Hematopoietic multipotent progenitor cell treated with erythropoietin and hydrocortisone succinate and interleukin-3 and kit ligand, for 15 days (in vitro differentiated cells): ENCODE results near the gene CFTR.

Experiments used
- DNase-seq: peaks from one replicate; pipeline ENCODE4 v3.0.0-alpha.2; 2015; ENCODE audit warnings: low spot score

CFTR gene

DNA sequence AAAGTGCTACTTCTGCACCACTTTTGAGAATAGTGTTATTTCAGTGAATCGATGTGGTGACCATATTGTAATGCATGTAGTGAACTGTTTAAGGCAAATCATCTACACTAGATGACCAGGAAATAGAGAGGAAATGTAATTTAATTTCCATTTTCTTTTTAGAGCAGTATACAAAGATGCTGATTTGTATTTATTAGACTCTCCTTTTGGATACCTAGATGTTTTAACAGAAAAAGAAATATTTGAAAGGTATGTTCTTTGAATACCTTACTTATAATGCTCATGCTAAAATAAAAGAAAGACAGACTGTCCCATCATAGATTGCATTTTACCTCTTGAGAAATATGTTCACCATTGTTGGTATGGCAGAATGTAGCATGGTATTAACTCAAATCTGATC is 110.4 kb downstream of the CFTR start:
- no peak for DNase-seq

DNA sequence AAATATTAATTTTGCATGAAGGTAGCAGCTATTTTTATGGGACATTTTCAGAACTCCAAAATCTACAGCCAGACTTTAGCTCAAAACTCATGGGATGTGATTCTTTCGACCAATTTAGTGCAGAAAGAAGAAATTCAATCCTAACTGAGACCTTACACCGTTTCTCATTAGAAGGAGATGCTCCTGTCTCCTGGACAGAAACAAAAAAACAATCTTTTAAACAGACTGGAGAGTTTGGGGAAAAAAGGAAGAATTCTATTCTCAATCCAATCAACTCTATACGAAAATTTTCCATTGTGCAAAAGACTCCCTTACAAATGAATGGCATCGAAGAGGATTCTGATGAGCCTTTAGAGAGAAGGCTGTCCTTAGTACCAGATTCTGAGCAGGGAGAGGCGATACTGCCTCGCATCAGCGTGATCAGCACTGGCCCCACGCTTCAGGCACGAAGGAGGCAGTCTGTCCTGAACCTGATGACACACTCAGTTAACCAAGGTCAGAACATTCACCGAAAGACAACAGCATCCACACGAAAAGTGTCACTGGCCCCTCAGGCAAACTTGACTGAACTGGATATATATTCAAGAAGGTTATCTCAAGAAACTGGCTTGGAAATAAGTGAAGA is 112.3 kb downstream of the CFTR start:
- no peak for DNase-seq

DNA sequence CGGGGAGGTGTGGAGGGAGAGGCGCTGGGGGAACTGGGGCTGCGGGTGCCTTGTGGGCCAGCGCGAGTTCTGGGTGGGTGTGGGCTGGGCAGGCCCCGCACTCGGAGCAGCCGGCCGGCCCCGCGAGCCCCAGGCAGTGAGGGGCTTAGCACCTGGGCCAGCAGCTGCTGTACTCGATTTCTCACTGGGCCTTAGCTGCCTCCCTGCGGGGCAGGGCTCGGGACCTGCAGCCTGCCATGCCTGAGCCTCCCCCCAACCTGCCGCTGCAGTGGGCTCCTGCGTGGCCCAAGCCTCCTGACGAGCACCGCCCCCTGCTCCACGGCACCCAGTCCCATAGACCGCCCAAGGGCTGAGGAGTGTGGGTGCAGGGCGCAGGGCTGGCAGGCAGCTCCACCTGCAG is 116.3 kb downstream of the CFTR start:
- no peak for DNase-seq

DNA sequence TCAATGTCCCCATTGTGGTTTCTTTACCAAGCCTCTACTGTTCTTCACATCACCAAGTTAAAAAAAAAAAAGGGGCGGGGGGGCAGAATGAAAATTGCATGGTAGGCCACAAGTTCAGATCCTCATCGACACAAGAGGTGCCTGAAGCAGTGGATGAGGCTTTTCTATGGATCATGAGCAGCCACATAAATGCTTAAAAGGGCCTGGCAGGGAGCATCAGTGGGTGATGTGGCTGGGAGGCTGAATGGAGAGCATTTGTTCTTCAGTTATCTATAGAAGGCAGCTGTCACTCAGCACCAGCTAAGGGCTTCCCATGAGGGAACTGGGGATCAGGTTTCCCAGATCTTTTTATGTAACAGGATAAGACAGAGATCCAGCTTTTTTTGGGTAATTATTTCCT is 117.9 kb downstream of the CFTR start:
- DNase-seq: no peak

DNA sequence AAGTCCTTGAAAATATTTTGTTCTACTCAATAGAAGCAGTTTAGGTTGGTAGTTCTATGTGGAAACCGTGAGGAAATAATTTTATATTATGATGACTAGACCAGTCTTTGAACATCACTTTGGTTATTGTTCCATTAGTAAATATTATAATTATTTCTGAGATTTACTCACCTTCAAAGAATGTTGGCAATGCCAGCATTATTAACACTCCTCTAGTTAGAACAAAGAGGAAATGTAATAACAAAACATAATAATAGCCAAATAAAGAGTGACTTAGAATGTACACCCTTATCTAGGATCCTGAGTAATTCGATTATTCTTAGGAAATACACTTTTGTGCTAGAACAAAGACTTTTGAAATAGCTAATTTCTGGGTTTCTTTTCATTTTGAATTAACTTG is 121.1 kb downstream of the CFTR start:
- DNase-seq: no peak

DNA sequence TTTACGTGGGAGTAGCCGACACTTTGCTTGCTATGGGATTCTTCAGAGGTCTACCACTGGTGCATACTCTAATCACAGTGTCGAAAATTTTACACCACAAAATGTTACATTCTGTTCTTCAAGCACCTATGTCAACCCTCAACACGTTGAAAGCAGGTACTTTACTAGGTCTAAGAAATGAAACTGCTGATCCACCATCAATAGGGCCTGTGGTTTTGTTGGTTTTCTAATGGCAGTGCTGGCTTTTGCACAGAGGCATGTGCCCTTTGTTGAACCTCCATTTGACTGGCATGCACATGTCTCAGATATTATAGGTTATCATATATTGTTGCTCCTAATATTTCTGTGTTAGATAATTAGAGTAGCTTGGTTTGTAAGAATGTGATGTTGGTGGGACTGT is 123.8 kb downstream of the CFTR start:
- no peak for DNase-seq

DNA sequence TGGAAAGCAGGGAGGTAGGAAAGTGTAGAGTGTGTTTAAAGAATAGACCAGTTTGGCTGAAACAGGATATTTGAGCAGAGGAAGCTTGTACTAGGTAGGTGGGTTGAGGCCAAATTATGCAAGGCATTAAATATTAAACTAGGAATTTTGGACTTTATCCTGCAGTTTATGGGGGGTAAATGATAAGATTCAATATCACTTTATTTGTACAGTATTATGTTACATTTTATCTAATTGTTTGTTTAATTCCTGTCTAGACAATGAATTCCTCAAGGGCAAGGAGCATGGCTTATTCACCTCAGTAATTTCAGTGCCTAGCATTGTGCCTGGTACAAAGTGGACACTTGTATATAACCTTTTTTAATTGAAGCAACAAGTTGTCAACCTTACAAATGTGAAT is 125.9 kb downstream of the CFTR start:
- DNase-seq: no peak

DNA sequence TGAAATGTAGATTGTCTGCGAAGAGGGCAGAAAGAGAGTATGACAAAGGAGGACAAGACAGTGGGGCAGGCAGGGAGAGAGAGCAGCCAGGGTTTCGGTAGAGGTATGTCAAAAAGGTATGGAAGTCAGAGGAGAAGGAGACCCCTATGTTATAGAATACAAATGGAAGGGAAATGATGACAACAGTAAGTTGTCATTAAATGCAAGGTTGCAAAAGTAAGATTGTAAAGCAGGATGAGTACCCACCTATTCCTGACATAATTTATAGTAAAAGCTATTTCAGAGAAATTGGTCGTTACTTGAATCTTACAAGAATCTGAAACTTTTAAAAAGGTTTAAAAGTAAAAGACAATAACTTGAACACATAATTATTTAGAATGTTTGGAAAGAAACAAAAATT is 126.3 kb downstream of the CFTR start:
- no peak for DNase-seq

DNA sequence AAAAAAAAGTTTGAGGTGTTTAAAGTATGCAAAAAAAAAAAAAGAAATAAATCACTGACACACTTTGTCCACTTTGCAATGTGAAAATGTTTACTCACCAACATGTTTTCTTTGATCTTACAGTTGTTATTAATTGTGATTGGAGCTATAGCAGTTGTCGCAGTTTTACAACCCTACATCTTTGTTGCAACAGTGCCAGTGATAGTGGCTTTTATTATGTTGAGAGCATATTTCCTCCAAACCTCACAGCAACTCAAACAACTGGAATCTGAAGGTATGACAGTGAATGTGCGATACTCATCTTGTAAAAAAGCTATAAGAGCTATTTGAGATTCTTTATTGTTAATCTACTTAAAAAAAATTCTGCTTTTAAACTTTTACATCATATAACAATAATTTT is 130.6 kb downstream of the CFTR start:
- no peak for DNase-seq

DNA sequence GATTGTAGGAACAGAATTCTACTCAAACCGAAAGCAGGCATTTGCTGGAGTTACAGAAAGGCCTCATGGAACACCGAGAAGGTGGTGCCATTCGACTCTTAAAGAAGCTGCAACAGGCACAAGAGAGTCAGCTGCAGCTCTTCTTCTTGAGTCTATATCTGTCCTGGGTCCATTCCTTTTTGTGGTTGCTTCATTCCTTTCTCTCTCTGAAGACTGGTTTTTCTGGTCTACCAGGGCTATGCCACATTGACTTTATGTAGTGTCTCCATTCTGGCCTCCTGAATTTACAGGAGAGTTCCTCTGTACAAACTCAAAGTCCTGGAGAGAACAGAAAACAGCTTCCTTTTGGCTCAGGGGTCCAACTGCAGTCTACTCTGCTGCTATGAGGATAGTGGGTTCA is 132.8 kb downstream of the CFTR start:
- no peak for DNase-seq

DNA sequence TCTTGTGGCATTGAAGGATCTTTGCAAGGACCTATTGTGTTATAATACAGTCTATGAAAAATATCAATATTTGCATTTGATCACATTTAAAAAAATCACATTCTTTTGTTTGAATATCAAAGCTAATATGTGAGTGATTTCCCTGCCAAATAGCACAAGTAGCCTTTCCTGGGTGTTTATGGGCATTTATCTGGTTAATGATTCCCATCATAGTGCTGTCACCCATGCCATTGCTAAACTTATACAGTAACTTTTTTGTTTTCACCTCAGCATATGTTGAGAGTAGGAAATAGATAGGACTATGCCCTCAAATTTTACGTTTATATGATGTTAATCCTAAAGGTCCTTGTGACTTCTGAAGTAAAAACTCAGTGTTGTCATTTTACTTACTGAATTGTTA is 136.9 kb downstream of the CFTR start:
- no peak for DNase-seq

DNA sequence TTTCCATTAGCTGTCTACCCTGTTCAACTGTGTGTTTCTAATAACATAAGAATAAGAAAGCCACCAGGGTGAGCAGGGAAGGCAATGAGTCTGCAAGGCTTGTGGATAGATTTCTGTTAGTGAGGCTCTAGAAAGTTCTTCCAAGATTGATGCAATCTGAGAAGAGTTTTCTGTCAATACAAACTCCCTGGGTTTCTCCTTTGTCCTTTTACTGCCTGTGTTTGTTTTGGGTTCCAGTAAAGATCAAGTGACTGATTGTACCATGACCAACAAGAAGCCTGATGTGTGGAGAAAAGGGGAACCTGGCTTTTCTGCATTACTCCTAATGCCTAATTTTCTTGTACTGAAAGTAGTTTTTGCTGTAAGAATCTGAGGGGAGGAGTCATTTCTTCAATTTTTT is 139.9 kb downstream of the CFTR start:
- DNase-seq: no peak

DNA sequence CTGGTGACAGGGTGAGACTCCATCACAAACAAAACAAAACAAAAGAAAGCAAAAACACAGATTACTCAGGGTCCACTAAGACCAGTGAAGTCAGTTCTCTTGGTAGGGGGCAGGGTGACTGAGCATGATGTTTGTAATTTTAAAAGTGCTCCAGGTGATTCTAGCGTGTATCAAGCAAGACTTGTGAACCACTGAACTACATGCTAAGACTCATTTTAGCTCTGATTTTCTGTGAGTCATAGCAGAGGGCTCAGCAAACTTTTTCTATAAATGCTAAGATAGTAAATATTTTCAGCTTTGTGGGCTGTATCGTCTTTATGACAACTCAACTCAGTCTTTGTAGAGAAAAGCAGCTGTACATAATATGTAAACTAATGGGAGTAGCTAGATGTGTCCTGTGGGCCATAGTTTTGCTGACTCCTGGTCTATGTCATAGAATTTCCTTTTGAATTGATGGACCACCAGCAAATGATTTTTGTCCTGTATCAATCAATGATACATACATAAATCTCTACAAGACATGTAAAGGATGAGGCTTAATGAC is 141.3 kb downstream of the CFTR start:
- no peak for DNase-seq

DNA sequence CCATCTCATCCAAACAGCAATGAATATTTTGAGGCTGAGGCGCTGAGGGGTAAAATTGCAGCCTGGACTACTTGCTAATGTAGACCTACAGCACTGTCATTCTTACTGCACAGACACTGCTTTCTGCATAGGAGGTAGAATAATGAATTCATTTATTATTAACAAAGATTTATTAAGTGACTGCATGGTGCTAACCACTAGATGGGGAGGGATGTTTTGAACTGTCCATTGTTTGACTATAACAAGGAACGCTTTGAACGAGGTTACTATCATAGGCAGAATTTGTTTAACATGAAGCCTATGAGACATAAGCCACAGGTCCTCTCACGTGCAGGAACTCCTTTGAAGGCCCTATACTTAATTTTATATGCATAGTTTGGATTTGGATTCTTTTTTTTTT is 143.8 kb downstream of the CFTR start:
- DNase-seq: no peak

DNA sequence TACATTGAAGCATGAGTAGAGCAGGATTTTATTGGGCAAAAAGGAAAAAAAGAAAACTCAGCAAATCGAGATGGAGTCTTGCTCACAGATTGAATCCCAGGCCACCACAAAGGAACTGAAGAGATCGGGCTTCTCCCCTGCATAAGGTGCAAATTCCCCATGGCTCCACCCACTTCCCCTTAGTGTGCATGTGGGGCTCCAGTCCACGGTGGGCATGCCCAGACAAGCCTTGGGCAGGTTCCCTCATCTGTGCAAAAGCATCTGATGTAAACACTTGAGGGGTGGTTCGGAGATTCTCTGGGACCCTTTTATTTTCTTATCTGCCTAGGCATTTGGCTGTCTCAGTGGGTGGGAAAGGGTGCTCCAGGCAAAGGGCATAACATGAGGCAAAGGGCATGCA is 150.7 kb downstream of the CFTR start:
- DNase-seq: no peak

DNA sequence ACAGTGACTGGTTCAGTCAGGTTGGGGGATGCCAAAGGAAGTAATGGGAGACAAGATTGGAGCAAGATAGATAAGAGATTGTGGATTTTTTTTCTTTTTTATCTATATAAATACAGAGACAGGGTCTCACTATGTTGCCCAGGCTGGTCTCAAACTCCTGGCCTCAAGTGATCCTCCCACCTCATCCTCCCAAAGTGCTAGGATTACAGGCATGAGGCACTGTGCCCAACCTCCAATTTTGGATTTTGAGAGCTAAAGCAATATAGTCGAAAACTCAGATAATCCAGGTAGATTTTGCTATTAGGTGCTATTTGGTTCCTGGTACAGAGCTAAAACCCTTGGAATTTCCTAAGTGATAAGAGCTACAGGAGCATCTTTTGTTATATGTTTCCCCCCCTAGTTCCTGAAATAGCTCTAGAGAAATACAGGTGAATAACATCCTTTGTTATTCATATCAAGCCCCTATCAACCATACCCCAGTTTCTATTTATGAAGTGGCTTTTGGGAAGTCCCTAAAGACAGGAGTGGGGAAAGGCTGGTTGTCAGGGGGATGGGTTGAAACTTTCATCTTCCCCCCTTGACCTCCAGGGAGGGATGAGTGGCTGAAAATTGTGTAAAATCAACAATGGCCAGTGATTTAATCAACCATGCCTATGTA is 151.2 kb downstream of the CFTR start:
- DNase-seq: no peak

DNA sequence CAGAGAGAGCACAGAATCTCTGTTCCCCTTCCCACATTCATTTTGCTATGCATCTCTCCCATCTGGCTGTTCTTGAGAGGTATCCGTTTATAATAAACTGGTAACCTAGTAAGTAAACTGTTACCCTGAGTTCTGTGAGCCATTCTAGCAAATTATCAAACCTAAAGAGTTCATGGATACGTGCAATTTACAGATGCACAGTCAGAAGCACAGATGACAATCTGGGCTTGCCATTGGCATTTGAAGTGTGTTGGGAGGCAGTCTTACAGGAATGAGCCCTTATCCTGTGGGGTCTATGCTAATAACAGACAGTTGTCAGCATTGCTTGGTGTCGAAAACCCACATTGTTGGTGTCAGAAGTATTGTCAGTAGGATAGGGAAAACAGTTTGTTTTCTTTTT is 151.8 kb downstream of the CFTR start:
- DNase-seq: no peak

DNA sequence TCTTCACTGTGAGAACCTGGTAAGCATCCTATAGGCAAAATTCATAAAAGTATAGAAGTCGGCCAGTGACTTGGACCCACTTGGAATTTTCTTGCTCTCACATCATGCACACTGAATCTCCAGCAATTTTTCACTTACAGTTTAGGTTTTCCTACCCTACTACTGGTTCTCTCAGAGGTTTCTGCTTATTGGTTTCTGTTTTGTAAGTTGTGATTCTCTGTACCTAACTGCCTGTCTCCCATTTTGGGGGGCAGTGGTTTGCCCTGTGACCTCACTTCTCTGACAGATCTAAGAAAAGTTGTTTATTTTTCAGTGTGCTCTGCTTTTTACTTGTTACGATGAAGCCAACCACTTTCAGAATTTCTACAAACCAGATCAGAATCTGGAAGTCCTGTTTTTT is 158.1 kb downstream of the CFTR start:
- DNase-seq: no peak

DNA sequence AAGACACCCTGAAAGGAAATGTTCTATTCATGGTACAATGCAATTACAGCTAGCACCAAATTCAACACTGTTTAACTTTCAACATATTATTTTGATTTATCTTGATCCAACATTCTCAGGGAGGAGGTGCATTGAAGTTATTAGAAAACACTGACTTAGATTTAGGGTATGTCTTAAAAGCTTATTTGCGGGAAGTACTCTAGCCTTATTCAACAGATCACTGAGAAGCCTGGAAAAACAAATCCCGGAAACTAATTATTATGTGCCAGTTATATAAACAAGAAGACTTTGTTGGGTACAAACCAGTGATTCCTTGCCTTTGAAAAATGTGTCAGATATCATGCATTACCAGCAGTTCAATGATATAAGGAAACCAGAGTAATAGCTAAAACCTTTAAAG is 160.1 kb downstream of the CFTR start:
- no peak for DNase-seq

DNA sequence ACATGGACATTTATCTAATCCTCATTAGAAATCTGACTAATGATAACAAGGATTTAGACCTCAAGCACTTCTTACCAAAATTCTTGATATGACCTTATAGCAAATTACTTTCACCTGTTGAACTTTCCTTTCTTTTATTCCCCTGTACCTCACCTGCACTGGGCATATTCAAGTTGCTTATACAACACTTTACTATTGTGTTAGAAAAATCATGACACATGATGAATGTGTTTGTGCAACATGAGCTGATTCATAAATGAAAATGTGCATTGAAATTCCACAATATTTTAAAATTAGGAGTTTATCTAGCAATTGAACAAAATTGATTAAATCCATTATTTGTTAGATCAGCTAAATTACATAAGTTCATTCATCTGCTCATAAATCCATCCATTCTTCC is 160.6 kb downstream of the CFTR start:
- no peak for DNase-seq

DNA sequence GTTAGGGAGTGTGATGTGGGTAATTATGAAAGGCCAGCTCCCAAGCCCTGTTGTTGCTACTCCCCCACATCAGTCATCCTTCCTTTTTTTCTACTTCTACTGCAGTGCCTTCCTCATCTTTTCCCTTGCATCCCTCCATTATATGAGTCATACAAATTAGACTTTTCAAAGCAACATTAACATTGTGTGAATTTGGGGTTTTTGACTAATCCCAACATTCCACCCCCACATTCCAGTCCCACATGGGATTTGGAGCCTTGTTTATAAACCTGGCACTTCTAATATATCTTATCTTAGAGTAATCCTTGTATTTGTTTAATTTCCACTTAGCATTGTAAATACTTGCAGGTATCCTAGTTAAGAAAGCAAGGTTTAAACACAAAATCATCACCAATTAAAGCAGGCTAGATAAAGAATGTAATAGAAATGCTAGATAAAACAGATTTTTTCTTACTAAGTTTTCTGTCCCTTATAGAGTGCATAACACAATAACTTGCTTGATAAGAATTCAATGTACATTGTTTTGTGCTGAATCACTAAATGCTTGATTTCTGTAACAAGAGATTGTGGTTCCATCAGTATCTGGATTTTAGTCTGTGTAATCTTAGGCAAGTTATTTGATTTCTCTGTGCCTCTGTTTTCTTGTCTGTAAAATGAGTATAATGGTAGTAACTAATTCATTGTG is 165.8 kb downstream of the CFTR start:
- no peak for DNase-seq

DNA sequence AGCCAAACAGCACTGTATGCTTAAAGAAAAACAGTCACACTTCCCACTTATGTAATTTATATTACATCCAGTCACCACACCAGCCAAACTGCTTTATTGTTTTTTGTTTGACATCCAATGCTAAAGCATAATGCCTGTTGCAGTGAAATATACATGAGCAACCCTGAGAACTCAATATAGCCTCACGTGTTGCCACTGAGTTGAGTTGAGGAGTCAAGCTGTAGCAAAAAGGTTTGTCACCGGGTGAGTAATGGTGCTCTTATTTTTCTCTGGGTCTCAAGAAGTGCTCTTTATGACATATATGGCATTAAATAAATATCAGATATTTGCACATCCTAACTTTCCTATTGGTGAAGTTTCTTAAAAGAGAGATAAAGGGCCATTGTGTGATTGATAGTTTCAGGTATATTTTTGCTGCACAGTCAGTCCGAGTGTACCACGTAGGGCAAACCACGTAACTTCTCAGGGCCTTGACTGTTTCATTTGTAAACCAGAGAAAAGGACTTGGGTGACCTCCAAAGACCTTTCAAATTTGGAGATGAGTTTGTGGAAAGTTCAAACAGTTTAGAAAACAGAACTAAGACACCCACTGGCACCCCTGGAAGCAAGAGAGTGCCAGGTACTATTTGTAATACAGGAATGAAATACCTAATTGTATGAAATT is 168.5 kb downstream of the CFTR start:
- no peak for DNase-seq
